HCT116 (cell line): ENCODE measurements around the gene FOXM1. TPM values are rescaled to one million over a fixed set of nuclear protein-coding genes. Genes with fewer than 3 reads are reported as not detected.

ENCODE experiments used
- ATAC-seq: fragments of 200-7000 bp; cut with Tn5 transposase; 2 replicates; pipeline ENCODE4 v1.9.1; 2020; ENCODE audit warnings: mild to moderate bottlenecking, moderate library complexity
- BruUV-seq: library from RNA; stranded (reverse); fragments of 400-500 nt; replicated peaks from 2 replicates; lab custom pipeline; 2021; lab: Mats Ljungman, UMichigan
- CTCF ChIA-PET: fragments of 300-600 bp; sonication (Branson Sonifier 250); formaldehyde crosslinking; loops from one replicate; lab custom pipeline; 2021; ENCODE audit warnings: antibody characterized with exemption; lab: Charles Lee
- POLR2A ChIA-PET: fragments of 300-600, 350-600 bp; sonication (Branson Sonifier 250); formaldehyde crosslinking; loops from one replicate; lab custom pipeline; 2021; ENCODE audit warnings: antibody characterized with exemption; lab: Charles Lee
- RAD21 ChIA-PET, 2 experiments: fragments of 300-600 bp; sonication (Branson Sonifier 250); formaldehyde crosslinking; loops; one replicate each; lab custom pipeline; 2023; ENCODE audit warnings: low total read pairs in 2 of 2; ENCODE audit not compliant: uncharacterized antibody in 2 of 2, unreplicated experiment in 2 of 2, low non-redundant PET in 1 of 2; lab: Charles Lee
- DNase-seq: peaks from one replicate; pipeline ENCODE4 v3.0.0-alpha.2; 2010; ENCODE audit warnings: low read depth, low spot score
- H2AFZ ChIP-seq: fragments of 200-600 bp; shearing (Covaris generic), sonication (generic); 2 replicates; pipeline ENCODE4 v1.6.1; 2017; ENCODE audit warnings: low read depth, mixed run types, mixed read lengths, antibody characterized with exemption, low read length; ENCODE audit not compliant: poor library complexity, severe bottlenecking
- H3K27ac ChIP-seq: 2 replicates; pipeline ENCODE4 v1.5.1; 2012; ENCODE audit warnings: low read depth, low read length
- H3K27me3 ChIP-seq: fragments of 200-600 bp; sonication (generic); 2 replicates; pipeline ENCODE4 v1.6.1; 2016; ENCODE audit warnings: mixed run types, low read length, mixed read lengths; ENCODE audit not compliant: insufficient read depth
- H3K36me3 ChIP-seq, 2 experiments: fragments of 200-500 bp in 1 of 2; fragments of 200-600 bp in 1 of 2; sonication (Bioruptor generic) in 1 of 2; sonication (generic) in 1 of 2; 2 replicates each; pipeline versions ENCODE4 v1.5.1 to v1.6.1; 2014 to 2016; ENCODE audit warnings: low read length in 2 of 2, inconsistent platforms in 1 of 2, mixed read lengths in 1 of 2, mixed run types in 1 of 2; ENCODE audit not compliant: insufficient read depth in 2 of 2, control insufficient read depth in 1 of 2
- H3K4me1 ChIP-seq, 2 experiments: fragments of 200-600 bp in 1 of 2; sonication (generic) in 1 of 2; 2 replicates each; pipeline versions ENCODE4 v1.5.1 to v1.6.1; 2012 to 2017; ENCODE audit warnings: low read length in 2 of 2, inconsistent platforms in 1 of 2, mild to moderate bottlenecking in 1 of 2, mixed read lengths in 1 of 2, mixed run types in 1 of 2, moderate library complexity in 1 of 2; ENCODE audit not compliant: insufficient read depth in 2 of 2, control insufficient read depth in 1 of 2
- H3K4me2 ChIP-seq: fragments of 200-600 bp; sonication (generic); 2 replicates; pipeline ENCODE4 v1.6.1; 2017; ENCODE audit warnings: mixed run types, low read length, mixed read lengths
- H3K4me3 ChIP-seq, 2 experiments: fragments of 200-600 bp in 1 of 2; sonication (generic) in 1 of 2; replicated peaks in 1 of 2; 2 replicates each; pipeline ENCODE4 v1.5.1; 2011 to 2016; ENCODE audit warnings: low read length in 2 of 2, control low read depth in 1 of 2, low read depth in 1 of 2, mild to moderate bottlenecking in 1 of 2, mixed read lengths in 1 of 2, mixed run types in 1 of 2
- H3K79me2 ChIP-seq: fragments of 200-600 bp; sonication (generic); 2 replicates; pipeline ENCODE4 v1.6.1; 2017; ENCODE audit warnings: mild to moderate bottlenecking, mixed run types, low read length, moderate library complexity, mixed read lengths; ENCODE audit not compliant: insufficient read depth
- H3K9ac ChIP-seq: fragments of 200-600 bp; sonication (generic); 2 replicates; pipeline ENCODE4 v1.6.1; 2016; ENCODE audit warnings: low read length, mixed read lengths
- H3K9me2 ChIP-seq: fragments of 200-600 bp; sonication (generic), shearing (Covaris generic); 2 replicates; pipeline ENCODE4 v1.6.1; 2017; ENCODE audit warnings: mixed run types, mild to moderate bottlenecking, moderate library complexity; ENCODE audit not compliant: insufficient read depth
- H3K9me3 ChIP-seq, 2 experiments: fragments of 200-500 bp in 1 of 2; fragments of 200-600 bp in 1 of 2; sonication (Bioruptor generic) in 1 of 2; sonication (generic) in 1 of 2; 2 replicates each; pipeline ENCODE4 v1.6.1; 2014 to 2017; ENCODE audit warnings: low read length in 2 of 2, mixed read lengths in 2 of 2, inconsistent platforms in 1 of 2, low read depth in 1 of 2, mild to moderate bottlenecking in 1 of 2, mixed run types in 1 of 2, moderate library complexity in 1 of 2; ENCODE audit not compliant: control insufficient read depth in 1 of 2, insufficient read depth in 1 of 2
- H4K20me1 ChIP-seq: fragments of 200-600 bp; sonication (generic), shearing (Covaris generic); 2 replicates; pipeline ENCODE4 v1.6.1; 2017; ENCODE audit warnings: mixed run types, mild to moderate bottlenecking, moderate library complexity; ENCODE audit not compliant: insufficient read depth
- EZH2 ChIP-seq: fragments of 200-600 bp; sonication (generic); IDR thresholded peaks from 2 replicates; pipeline ENCODE4 v1.6.1; 2017; ENCODE audit warnings: antibody characterized with exemption, mixed run types
- JUND ChIP-seq: IDR thresholded peaks from 2 replicates; pipeline ENCODE4 v1.6.1; 2012
- SIN3A ChIP-seq: IDR thresholded peaks from 2 replicates; pipeline ENCODE4 v1.6.1; 2012; ENCODE audit warnings: low read depth
- SP1 ChIP-seq: IDR thresholded peaks from 2 replicates; pipeline ENCODE4 v1.6.1; 2012; ENCODE audit warnings: low read depth
- intact Hi-C: fragments of 100-400 bp; cut with micrococcal nuclease; formaldehyde crosslinking; loops from 2 replicates; pipeline ENCODE4 v1.10.0; 2022
- total RNA-seq: library from RNA; stranded (reverse); gene quantifications from one replicate; pipeline ENCODE4 v1.2.1, GENCODE V29; 2021; ENCODE audit not compliant: unreplicated experiment
- TF ChIP-seq, protein P1 (sequence below): IDR thresholded peaks from 2 replicates; pipeline ENCODE4 v1.6.1; 2012; ENCODE audit warnings: low read depth
- TF ChIP-seq, protein P2 (sequence below): IDR thresholded peaks from 2 replicates; pipeline ENCODE4 v1.6.1; 2011; ENCODE audit warnings: mild to moderate bottlenecking, low read length, moderate library complexity; ENCODE audit not compliant: insufficient replicate concordance; ENCODE audit errors: extremely low read depth

Gene FOXM1
- total RNA-seq, 1 experiment from 2014 or later: 85.1 TPM

DNA sequence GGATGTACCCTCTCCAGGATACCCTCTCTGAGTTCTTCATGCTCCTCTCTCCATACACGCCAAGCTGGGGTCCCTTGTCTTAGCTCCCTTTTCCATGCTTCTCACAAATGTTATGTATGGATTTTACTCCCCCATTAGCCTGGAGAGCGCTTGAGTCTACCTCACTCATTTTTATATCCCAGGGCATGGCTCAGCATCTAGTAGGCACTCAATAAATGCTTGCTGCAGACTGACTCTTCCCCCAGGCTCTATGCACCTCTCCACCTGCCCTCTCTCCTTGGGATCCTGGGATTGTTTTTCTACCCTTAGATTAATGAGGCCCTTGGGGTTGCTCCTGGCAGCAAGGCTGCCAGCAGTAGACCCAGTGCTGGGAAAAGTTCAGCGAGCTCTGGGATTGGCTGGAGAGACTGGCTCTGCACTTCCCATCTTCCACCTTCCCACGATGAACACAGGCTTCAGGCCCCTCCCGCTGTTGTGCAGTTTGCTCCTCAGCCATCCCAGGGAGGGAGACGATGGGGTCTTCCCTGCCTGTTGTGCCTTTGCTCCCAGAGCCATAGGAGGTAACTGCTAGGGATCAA, 44.3 kb downstream of the FOXM1 start:
- no peaks in the 10 kb centered on the region for H3K27me3 ChIP-seq
- no peak overlapping the region; the same call in 1 of the 2 replicates for H3K27ac ChIP-seq
- TF ChIP-seq JUND (no peak), SP1 (no peak), SIN3A (no peak), EZH2 (no peak)
- TF ChIP-seq, protein P1, sequence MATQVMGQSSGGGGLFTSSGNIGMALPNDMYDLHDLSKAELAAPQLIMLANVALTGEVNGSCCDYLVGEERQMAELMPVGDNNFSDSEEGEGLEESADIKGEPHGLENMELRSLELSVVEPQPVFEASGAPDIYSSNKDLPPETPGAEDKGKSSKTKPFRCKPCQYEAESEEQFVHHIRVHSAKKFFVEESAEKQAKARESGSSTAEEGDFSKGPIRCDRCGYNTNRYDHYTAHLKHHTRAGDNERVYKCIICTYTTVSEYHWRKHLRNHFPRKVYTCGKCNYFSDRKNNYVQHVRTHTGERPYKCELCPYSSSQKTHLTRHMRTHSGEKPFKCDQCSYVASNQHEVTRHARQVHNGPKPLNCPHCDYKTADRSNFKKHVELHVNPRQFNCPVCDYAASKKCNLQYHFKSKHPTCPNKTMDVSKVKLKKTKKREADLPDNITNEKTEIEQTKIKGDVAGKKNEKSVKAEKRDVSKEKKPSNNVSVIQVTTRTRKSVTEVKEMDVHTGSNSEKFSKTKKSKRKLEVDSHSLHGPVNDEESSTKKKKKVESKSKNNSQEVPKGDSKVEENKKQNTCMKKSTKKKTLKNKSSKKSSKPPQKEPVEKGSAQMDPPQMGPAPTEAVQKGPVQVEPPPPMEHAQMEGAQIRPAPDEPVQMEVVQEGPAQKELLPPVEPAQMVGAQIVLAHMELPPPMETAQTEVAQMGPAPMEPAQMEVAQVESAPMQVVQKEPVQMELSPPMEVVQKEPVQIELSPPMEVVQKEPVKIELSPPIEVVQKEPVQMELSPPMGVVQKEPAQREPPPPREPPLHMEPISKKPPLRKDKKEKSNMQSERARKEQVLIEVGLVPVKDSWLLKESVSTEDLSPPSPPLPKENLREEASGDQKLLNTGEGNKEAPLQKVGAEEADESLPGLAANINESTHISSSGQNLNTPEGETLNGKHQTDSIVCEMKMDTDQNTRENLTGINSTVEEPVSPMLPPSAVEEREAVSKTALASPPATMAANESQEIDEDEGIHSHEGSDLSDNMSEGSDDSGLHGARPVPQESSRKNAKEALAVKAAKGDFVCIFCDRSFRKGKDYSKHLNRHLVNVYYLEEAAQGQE: no peak
- TF ChIP-seq, protein P2, sequence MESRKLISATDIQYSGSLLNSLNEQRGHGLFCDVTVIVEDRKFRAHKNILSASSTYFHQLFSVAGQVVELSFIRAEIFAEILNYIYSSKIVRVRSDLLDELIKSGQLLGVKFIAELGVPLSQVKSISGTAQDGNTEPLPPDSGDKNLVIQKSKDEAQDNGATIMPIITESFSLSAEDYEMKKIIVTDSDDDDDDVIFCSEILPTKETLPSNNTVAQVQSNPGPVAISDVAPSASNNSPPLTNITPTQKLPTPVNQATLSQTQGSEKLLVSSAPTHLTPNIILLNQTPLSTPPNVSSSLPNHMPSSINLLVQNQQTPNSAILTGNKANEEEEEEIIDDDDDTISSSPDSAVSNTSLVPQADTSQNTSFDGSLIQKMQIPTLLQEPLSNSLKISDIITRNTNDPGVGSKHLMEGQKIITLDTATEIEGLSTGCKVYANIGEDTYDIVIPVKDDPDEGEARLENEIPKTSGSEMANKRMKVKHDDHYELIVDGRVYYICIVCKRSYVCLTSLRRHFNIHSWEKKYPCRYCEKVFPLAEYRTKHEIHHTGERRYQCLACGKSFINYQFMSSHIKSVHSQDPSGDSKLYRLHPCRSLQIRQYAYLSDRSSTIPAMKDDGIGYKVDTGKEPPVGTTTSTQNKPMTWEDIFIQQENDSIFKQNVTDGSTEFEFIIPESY: no peak
- no TSS peak for BruUV-seq
- CTCF ChIA-PET: no interaction called here
- ATAC-seq (0 out of 2 replicates have a peak, but pooled peaks have one; percentile 18), DNase-seq (no peak)
- no peak overlapping the region for H2AFZ ChIP-seq
- no peaks in the 10 kb centered on the region for H4K20me1 ChIP-seq
- H3K79me2 ChIP-seq: no peaks in the 10 kb centered on the region
- H3K9ac ChIP-seq: no peak overlapping the region
- H3K36me3 ChIP-seq: peaks cover 0 to 6% of the 10 kb centered on the region in 2 experiments; a peak in 1 of 4 replicates
- no peaks in the 10 kb centered on the region for H3K9me2 ChIP-seq
- POLR2A ChIA-PET: no interaction called here
- intact Hi-C loops: no loop called here
- H3K4me2 ChIP-seq: no peak overlapping the region
- no peak overlapping the region for H3K4me3 ChIP-seq
- H3K9me3 ChIP-seq: no peaks in the 10 kb centered on the region
- H3K4me1 ChIP-seq: no peaks in the 10 kb centered on the region
- RAD21 ChIA-PET: no interaction called here
